NCI-H510A (cell line): ENCODE results near the gene FSIP1.

Experiments
- DNase-seq: peaks from one replicate; lab custom pipeline; 2025; lab: John Stamatoyannopoulos, UW

FSIP1 gene

DNA sequence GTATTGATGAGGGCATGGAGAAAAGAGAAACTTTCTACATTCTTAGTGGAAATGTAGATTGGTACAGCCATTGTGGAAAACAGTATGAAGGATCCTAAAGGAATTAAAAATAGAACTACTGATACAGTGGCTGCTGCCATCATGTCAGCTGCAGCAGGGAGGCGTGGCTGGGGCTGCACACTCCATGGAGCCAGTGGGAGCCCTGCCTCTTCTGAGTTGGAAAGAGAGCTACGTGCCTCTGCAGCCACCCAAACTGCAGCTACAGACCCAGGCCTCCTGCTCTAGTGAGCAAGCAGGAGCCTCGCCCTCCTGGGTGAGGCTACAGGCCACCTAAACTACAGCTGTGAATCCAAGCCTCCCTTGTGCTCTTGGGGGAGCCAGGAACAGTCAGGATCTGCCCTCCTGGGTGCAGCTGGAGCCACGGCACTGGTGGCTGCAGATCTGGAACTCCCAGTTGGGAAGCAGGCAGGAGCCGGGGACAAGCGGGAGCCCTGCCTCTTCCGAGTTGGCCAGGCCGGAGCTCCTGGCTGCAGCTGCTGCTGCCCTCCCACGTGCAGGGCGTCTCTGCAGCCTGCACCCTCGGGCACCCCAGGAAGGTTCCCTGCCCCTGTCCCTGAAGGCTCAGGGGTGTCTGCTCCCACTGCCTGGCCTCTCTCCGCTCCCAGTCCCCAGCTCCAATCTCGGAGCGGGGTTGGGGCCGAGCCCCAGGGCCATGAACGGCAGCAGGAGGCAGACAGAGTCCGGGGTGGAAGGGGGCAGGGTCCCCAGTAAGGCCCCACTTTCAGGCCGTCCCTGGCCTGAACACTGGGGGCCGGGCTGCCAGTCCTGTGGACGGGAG is 137.3 kb downstream of the FSIP1 start:
- DNase-seq: no peak

DNA sequence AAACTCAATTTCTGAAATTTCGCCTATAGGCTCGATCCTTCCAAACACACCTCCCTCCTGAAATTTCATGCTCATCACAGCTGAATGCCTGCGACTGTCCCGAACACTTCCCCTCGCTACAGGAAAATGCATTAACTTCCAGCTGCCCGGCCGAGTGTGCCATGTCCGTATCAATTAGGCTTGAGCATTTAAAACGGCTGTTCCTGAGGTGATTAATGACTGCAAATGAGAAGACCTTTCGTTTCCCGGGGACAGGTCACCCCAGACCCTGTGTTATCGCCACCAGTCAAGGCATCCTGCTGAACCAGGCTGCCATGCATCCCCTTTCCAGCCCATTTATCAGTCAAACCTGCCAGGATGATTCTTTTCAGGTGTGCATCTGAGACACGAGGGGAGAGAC is 138.5 kb downstream of the FSIP1 start:
- DNase-seq: no peak

DNA sequence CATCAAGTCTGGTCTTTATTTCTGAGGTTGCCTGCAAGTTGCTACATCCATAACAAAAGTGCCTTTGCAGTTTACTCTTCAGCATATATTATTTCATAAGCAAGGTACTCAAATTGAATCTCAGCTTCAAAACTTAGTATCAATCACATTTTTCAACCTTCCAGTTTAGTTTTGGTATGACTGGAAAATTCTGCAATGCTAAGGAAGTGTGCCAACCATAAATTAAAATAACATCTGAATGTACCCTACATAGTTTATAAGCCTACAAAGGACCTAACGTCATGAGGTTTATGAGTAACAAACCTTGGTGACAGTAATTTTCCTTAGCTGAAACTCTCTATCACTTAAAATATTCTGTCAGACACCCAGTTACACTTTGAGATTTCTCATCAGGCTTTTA is 138.9 kb downstream of the FSIP1 start:
- DNase-seq: no peak

DNA sequence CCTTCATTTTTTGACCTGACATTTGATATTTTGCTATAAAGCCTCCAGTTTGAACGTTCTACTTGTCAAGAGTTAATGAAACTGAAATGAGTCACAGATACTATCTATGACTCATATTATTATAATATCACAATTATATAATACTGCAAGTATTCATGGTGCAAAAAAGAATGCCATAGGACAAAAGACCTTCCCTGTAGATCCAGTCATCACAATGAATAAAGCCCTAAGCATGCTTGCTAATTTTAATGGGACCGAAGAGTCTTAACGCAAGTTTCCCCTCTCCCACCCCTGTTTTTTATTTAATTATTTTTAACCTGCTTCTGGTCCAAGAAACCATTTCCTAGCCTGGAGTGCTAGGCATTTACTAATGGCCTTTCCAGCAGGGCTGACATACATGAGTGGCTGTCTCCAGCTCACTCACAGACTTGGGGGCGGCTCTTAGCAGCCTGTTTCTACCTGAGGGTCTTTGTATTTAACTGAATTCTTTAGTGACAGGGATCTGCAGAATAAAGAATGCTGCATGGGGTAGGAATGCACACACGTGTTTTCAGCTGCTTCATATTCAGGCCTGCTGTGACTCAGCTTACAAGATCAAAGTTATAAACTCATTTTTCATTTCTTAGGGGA is 140.5 kb downstream of the FSIP1 start:
- no peak for DNase-seq

DNA sequence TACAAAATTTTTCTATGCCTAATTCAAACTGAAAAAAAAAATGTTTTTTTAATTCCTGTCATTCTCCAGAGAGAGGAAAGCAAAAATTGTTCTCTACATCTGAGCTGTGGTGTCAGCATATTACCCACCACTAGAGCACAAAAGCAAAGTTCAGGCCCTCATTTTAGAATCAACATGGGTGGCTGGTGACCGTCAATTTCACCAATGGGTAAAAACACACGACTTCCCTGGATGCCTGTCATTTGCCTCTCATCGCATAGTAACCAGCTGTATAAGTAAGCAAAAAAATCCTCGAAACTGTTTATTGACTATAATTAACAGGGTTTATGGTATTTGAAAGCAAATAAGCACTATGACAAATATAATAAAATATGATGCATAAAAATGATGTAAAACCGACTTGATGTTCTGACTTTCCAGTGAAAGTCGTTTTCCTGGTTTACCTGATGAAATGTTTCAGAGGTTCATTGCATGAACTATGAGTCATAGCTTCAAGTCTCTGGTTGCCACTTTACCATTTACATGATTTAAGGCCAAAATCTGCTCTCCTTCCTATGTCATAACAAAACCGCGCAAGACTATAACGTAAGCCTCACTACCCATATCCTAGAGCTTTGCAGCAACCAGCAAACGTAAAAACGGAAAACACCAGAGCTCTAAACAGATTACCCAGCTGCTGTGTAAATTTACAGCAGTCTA is 141.3 kb downstream of the FSIP1 start:
- DNase-seq: no peak

DNA sequence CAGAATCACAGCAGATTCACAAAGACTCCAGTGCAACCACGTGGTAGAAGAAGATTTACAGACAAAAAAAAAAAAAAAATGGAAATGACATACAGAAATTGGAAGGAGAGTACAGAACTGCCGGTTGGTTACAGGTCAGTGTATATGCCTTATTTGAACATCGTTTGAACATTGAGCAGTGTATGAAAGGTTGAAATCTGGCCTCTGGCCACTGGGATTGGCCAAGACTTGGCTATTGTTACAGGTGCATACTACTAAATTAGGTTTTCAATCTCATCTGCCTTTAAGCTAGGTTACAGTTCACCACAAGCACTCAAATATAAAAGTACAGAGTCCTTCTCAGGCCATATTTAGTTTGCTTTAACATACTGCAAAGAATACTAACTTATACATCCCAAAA is 142.0 kb downstream of the FSIP1 start:
- DNase-seq: no peak

DNA sequence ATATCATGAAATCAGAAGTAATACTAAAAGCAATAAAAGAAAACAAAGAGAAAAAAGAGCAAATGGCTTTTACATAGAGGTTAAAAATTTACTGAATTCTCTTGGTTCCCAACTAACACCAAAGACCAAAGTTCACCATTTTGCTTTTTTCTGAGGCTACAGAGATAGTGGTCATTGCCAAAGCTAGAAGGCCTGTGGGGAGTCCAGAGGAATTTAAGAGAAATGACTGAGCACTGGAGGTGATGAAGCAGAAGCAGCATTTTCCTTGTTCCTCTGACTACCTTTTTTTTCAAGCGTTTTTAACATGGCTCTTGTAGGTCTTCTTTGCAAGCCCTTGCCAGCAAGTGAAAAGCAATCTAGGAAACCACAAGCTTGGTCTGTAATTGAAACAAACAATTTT is 143.6 kb downstream of the FSIP1 start:
- DNase-seq: no peak

DNA sequence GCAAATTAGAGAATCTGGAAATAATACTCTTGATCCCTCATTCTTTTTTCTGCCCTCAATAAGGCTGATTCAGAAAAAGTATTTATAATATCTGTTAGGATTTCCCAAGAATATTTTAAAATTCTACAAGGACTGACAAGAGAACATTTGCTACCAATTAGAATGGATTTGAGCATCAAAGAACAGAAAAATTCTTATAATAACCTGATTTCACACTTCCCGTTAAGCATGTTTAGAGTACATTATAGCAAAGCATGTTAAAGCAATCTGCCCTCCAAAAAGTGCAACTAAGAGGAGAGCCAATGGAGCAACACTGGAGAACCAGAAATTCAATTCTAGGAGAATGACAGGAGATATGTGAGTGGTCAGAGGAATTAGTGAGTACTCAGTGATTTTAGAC is 144.6 kb downstream of the FSIP1 start:
- no peak for DNase-seq

DNA sequence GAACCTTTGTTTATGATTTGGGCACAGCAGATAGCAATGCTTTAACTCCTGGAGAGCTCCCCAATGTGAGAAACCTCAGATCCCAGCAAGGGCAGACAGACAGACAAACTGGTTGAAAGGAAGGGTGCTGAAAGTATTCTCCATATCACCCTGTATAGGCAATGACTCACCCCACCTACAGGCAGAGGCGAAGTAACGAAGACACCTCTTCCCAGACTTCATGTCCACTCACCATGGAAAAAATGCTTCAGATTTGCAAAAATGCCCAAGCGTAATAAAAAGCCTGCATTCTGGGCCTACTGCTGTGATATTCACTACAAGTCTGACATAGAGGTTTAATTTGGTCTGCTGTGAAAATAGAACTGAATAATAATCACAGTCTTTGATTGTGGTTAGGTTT is 151.3 kb downstream of the FSIP1 start:
- DNase-seq: no peak

DNA sequence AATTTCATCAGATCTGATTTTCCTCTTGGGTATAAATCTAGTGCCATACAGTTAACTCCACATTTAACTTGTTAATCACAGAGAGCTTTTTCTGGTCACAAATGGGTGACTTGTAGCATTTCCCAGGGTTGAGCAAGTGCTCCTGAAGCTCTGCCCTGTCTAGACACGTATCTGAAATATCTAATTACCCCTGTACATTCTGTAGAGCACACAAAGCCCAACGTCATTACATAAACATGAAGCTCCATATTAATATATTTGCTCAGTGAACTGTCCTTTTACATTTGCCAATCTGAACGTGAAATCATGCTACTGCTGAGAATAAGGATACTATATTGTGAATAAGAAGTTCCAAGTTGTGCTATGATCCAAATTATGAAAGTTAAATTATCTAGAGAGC is 152.7 kb downstream of the FSIP1 start:
- DNase-seq: no peak

DNA sequence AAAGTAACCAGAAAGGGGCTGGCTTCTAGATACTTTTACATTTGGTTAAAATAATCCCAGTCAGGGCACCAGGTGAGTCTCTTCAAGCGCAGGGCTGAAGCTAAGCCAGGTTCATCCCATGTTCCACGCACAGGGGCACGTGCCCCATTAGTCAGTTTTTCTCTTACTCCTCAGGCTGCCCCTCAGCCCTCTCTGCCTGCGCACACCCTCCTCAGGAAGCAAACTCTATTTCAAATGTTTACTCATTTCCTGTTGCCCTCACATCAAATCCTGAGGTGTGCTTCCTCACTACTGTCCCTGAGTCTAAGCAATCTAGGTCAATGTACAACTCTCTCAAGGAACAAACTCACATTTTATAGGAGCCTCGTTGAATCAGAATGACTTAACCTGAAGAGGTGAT is 153.3 kb downstream of the FSIP1 start:
- DNase-seq: no peak

DNA sequence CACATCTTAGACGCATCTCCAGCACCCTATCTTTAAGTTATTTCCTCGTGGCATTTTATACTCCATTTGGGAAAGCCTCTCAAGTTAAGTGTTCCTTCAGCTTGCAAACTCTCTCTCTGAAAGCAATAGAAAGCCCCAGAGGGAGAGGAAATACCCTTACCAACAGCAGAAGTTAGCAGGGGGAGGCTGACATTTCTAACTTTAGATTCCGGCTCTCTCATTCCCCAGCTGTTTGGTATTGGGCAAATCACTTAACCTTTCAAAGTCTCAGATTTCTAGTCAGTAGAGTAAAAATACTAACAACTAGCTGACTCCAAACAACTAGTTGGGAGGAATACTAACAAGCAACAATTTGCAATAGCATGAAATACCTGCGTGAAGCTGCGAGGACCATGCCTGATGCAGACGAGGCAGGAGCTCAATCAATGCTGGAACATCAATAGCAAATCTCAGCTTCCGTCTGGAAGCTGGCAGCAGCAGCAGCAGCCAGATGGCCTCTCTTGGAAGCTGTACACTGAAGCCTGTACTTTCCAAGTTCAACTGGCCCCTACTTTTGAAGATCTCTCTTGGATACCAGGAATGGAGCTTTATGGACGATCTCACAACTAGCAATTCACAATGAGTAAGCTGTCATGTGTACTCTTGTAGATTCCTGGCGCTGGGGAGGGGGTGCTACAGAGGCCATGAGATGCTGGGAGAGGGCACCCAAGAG is 153.9 kb downstream of the FSIP1 start:
- DNase-seq: no peak

DNA sequence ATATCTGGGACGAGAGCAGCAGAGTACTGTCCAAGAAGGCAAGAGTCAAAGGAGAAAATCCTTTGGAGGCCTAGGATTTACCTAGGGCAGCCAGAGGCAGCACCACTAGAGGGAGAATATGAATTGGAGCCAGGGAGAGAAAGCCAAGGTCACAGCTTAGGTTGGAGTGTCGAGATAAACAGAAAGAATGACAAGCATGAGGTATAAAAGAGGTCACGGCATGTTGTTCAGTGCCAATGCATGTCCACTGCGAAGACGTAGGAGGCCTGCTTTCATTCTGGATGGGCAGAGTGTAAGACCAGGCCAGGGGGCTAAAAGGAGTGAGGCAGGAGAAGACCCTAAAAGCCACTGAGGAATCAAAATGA is 154.5 kb downstream of the FSIP1 start:
- DNase-seq: no peak

DNA sequence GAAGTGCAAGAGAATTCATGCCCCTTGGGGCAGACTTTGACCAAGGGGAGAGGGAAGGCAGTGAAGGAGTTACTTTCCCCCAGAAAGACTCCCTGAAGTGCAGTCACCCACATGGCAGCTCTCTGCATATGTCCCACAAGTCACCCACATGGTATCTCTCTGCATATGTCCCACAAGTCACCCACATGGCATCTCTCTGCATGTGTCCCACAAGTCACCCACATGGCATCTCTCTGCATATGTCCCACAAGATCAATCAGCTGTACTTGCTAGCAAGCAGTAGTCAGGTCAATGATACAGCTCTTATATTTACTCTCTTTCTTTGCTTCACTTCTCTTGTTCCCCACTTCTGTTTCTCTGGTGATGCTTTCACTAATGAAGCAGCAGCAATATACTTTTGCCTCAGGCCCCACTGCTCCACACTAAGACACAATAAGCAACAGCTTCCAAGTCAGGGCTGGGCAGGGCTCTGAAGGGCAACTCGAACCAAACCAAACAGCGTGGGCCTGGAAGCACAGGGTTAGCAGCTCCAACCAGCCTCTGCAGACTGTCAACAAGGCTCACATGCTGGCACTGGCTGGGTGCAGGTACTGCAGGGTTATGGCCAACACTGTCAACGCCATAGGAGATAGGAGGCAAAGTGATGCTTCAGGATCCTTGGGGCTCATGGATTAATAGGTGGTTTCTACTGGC is 155.0 kb downstream of the FSIP1 start:
- DNase-seq: no peak

DNA sequence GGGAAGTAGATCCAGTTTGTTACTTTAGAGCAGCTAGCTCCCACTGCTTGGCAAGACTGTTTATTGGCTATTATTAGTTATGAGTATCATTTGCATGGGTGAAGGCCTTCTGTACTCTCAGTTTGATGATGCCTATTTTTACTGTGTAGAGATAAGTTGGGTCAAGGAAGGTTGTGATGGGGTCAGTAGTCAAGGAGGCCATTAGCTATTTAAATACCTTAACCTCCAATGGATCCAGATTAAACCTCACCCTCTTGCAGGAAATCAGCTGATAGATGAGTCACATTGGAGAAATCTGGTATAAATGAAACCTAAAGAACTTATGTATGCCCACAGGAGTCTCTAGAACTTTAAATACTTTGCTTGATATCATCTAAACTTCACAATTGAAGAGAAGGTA is 156.8 kb downstream of the FSIP1 start:
- DNase-seq: no peak

DNA sequence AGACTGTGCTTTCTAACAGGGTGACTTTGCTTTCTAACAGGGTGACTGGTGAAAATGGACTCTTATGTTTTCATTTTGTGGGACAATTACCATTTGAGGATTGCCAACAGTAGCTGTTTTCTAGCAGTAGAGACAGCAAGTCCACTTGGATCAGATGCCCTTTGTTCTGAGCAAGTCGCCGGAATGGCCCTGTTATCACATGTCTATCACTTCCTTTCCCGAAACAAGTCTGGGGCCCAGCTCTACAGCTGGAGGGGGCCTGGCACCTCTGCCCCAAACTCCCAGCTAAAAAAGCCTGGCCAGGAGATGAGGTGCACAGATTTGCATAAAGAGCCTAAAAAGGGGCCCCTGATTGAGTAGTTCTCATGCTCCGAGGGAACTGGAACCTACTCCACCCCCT is 157.2 kb downstream of the FSIP1 start:
- no peak for DNase-seq

DNA sequence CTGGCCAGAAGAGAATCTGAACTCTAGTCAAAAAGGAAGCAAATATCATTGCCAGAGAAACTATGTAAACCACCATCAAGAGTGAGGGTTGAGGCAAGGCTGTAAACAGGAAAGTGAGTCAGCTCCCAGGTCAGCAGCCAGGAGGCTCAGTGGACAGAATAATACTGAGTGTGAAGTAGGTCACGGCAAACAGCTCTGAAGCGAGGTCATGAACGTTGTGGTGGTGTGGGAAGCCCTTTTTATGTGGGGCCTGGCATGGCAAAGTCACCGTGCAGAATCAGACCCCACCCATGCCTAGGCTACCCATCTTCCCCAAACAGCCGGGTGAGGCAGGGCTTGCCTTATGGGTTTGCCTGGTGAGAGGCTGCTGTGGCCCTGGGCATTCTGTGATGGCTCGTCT is 157.8 kb downstream of the FSIP1 start:
- no peak for DNase-seq

DNA sequence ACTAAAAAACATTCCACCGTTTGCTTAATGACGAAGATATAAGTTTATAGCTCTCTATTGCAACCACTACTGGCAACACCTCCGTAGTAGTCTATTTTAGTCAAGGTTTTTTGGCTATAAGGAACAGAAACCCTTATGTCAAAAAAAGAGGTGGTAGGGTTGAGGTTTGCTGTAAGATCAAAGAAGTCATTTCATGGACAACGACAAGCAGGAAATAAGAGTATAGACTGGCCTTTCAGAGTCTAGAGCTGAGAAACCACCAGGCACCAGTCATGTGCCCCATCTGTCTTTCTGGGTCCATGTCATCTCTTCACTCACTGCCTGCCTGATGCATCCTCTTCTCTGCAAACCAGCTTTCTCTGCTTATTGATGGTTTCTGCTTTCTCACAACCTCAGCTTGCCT is 159.1 kb downstream of the FSIP1 start:
- DNase-seq: no peak

DNA sequence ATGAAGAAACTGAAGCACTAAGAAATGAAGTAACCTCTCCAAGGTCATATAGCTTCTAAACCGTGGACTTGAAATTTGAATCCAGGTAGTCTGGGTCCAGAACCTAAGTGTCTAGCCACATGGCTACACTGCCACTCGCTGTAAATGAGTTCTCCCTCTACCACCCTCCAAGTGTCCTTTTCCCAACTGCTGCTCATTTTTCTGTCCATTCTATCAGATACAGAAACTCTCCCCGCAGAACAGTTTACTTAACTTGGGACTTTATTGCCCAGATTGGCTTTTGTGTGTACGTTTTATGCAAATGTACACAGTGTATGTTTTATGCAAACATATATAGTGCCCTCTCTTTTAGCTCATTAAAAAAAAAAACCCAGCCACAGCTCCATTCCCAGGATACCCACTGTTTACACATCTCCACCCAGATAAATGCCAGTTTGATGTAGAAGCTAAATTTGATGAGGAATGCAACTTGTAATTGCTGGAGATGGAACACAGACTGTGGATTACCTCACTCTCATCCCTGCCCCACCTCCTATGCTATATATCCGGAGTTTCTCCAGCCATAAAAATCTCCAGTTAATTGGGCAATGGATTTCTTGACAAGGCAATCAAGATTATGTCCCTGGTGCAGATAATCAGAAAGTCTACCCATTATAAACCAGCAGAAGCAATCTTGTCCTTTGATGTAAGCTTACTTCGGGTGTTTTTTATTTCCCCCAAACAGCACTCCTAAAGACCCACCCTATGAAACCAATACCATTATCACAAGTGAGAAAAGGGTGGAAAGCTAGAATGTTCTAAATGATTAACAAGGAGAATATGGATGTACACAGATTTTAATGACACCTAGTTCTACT is 159.8 kb downstream of the FSIP1 start:
- no peak for DNase-seq

DNA sequence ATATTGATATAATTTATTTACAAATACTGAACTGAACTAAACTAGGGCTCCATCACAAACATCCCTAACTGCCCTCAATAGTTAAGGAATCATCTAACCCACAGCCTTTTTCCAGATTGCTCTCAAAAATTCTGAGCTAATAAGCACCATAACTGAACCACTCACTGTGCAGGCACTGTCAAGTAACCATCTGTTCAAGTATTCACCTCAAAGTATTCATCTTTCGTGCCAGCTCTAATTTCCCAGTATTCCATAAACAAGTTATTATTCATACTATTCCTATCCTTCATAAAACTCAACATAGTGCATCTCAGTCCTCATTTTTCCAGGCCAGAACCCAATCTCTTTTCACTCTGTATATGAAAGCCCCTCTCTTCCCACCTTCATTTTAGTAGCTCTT is 160.7 kb downstream of the FSIP1 start:
- DNase-seq: no peak

DNA sequence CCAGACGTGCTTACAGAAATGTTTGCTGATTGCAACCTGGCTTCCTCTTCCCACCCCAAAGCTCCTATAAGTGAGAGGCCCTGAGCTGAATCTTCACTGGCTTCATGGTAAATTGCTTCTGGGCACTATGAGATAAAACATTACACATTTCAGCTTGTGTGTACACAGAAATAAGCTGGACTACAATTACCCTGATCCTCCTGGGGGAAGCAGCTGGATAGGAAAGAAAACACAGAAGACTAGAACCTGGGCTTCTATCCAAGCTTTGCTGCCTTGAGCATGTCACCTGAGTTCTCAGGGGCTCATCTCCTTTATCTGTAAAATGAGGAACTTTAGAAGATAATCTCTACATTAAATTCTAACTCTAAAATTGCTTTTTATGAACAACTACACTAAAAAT is 161.4 kb downstream of the FSIP1 start:
- DNase-seq: no peak
